NCI-H748 (cell line): ENCODE results near the gene C1QTNF9.
"Not testable (repeated sequence)": the region's sequence is repeated elsewhere in the genome, so short reads cannot be mapped to it uniquely, and the experiment has no call there.

ENCODE experiments used
- DNase-seq: peaks from one replicate; lab custom pipeline; 2025; ENCODE audit not compliant: unreplicated experiment; lab: John Stamatoyannopoulos, UW

The C1QTNF9 gene

GRCh38 chr13:24359252-24359651 lies 49.9 kb downstream of the C1QTNF9 start:
- not testable (repeated sequence) for DNase-seq

- DNase-seq: no peak
These were observed 50.7 kb downstream of the C1QTNF9 start for GRCh38 chr13:24360106-24360505.

GRCh38 chr13:24361113-24361512 lies 51.7 kb downstream of the C1QTNF9 start:
- DNase-seq: no peak

GRCh38 chr13:24361852-24362366 lies 52.5 kb downstream of the C1QTNF9 start:
- DNase-seq: no peak

GRCh38 chr13:24362435-24362952 lies 53.1 kb downstream of the C1QTNF9 start:
- DNase-seq: no peak

GRCh38 chr13:24365191-24365590 lies 55.8 kb downstream of the C1QTNF9 start:
- DNase-seq: no peak

GRCh38 chr13:24366315-24366714 lies 56.9 kb downstream of the C1QTNF9 start:
- not testable (repeated sequence) for DNase-seq

GRCh38 chr13:24371273-24371672 lies 61.9 kb downstream of the C1QTNF9 start:
- not testable (repeated sequence) for DNase-seq
